Stimulated activated CD4-positive, alpha-beta T cell treated with anti-CD3 and anti-CD28 coated beads, Interleukin-12 subunit alpha, Interleukin-12 subunit beta, amount 100 ng/mL, for 24 hours (primary cell): ENCODE measurements around the gene CAMK1D.

ENCODE experiments used
- DNase-seq, 2 experiments: peaks; one replicate each; pipeline ENCODE4 v3.0.0-alpha.2; 2020; ENCODE audit warnings: low read depth in 2 of 2

The CAMK1D gene

DNA sequence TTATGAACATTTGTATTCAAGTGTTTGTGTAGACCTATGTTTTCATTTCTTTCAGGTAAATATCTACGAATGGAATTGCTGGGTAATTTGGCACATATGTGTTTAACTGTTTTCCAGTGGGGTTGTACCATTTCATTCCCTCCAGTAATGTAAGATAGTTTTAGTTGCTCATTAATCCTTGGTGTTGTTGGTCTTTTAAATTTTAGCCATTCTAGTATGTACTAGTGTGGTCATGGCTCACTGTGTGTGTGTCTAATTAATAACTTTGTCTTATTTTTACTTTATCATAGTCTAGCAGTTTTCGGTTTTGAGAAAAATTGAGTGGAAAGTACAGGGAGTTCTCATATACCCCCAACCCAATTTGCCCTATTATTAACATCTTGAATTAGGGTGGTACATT is 278.8 kb downstream of the CAMK1D start:
- DNase-seq, result no peak

DNA sequence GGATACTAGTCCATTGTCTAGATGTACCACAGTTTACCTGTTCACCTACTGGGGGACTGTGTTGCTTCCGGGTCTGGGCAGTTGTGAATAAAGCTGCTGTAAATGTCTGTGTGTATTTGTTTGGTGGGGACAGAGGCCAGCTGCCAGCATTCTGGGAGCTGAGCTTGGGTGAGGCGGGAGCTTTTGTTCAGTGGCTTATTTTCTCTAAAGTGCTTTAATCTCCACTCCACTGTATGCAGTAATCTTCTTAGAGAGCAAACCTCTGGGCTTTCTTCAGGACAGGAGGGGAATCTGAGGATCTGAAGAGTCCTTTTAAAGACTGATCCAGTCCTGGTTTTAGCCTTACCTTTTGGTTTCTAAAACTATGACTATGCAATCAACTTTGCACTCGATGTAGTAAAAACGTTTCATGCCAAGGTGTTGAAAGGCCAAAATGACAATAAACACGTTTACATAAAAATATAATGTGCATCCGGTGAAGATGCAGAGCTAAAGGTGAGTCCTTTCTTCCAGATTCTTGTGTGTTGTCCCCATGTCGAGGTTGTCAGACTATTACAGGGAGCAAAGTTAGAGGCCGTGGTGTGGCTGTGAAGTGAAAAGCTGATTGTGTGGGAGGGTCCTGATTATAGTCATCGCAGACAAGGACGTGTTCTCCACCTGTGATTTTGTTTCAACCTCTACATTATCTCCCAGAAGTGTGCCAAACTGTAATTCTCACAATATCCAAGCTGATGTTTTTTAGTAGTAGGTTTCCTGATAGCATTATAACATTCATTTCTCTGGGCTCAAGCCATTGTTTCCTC is 279.8 kb downstream of the CAMK1D start:
- no peak for DNase-seq

DNA sequence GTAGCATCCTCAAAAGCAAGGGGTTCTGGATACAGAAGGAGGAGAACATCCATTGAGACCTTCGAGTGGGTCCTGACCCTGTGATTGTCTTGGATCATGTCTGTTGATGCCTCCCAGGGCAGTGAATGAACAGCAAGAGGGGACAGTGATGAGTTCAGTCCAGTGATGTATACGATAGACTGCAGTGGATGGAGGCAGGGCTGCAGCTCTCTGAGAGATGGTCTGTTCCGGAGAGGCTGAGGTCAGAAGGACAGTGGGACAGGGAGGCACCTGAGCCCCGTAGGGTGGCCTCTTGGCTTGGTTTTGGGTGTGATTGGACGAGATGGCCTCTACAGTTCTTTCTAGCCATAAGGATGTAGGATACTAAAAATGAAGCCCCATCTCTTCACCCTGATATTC is 280.4 kb downstream of the CAMK1D start:
- no peak for DNase-seq

DNA sequence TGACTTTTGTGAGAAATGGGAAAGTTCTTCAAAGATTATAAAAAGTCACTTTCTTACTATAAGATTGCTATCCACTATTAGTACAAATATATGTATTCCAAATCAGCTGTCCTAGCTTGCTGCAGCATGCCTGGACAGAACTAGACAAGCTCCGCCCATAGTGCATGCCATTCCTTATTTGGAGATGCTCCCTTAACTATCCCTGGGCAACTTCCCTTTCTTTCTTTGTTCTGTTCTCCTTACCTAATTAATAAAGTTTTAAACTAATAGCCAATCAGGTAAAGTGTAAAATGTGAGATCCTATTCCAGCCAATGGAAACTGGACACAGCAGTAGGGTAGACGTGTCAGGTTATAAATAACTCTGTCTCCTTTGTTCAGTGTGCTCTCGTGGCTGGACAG is 281.9 kb downstream of the CAMK1D start:
- DNase-seq, result no peak

DNA sequence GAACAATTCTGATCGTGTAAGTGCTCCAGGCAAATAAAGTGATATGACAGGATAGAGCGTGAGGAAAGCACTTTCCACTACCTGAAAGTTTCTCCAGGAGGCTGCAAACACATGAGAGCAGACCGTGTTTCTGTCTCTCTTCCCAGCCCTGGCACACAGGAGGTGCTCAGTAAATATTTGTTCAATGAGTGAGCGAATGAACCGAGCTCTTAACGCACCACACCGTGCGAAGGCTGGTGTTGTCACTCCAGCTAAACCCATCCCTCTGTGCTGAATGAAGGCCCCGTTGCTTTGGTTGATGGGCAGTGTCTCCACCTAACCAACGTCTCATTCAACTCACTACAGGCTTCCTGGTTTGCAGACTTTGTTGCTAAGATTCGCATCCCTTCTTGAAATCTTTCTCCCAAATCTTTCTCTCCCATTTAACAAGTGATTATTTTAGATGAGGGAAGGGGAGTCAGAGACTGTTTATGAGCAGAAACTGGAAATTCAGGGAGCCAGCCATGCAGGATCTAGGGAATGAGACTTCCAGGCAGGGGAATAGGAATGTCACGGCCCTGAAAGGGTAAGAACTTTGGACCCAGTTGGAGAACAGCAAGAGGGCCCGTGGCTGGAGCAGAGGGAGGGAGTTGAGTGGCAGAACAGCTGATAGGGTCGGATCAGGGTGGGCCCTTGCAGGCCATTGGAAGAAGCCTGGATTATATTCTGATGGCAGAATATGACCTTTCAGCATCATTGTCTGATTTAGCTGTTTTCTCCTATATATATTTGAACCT is 282.6 kb downstream of the CAMK1D start:
- DNase-seq, result no peak

DNA sequence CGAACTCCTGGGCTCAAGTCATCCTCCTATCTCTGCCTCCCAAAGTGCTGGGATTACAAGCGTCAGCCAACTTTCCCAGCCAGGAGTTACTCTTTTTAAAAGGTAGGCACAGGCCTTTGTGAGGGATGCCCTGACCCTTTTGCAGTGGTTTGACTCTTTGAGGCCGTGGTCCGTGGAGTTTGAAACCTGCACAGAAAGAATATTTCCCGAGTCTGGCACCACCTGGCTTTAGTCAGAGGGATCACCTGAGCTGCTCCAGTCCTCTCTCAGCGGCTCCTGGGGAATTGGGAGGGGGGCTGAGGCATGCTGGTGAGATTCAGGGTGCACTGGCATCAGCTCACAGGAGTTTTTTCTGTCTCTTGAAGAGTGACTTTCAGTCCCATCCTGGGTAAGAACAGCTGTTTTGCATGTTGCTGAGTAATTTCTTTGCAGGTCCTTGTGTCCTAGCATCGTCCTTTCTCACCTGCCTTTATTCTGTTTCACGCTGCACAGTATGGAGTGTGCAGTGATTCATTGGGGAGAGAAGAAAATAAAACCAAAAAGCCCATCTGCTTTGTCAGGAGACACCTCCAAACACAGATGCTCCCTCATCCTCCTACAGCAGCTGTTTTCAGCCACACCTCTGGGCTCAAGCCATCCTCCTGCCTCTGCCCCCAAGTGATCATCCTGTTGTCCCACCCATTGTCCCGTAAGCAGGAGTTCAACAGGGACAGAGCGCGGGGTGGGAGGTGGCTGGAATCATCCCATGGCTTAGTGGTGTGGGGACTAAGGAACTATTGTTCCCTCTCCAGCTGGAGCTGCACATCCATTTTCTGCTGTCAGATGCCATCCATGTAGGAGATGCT is 284.7 kb downstream of the CAMK1D start:
- no peak for DNase-seq

DNA sequence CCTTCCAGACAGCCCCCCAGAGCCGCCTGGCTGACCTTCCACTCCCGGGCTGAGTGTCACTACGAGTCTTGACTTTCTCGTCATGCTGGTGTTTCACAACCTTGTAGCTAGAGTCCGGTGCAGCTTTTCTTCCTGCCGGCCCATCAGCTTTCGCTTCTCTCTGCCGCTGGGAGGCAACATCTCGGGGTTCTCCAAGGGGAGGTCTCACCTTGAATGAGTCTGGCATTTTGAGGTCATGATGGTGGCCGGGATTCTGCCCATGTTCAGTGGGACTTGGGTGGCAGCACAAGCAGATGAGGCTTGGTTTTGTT is 285.2 kb downstream of the CAMK1D start:
- no peak for DNase-seq

DNA sequence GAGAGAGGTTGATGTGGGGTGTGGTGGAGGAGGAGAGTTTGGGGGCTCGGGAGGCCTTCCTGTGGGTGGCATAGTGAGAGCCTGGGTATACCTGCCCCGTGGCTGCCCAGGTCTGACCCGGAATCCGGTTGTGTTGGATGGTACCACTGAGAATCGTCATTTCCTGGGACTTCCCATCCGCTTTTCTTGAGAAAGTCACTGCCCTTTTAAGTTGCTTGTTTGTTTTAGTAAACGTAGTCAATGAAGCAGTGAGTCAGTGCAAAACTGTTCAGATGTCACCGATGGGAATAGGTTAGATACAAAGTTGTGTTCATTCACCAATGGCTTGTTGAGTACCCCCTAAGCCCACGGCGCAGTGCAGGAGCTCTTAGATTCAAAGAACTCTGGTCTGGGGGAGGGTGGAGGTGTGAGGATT is 285.8 kb downstream of the CAMK1D start:
- DNase-seq, result no peak

DNA sequence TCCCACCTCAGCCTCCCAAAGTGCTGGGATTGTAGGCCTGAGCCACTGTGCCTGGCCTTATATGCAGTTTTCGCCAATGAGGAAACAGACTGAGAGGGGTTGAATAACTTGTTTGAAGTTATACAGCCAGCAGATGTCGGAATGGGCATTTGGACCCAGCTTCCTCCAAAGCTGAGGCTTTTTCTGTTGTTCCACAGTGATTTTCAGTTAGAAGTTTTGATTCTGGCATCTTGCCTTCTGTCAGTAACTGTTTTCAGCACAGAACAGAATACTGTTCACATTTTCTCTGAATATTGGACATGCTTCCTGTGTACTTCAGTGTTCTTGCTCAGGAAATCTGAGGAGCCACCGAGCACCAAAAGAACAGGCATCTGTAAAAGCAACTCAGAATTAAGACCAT is 287.2 kb downstream of the CAMK1D start:
- no peak for DNase-seq

DNA sequence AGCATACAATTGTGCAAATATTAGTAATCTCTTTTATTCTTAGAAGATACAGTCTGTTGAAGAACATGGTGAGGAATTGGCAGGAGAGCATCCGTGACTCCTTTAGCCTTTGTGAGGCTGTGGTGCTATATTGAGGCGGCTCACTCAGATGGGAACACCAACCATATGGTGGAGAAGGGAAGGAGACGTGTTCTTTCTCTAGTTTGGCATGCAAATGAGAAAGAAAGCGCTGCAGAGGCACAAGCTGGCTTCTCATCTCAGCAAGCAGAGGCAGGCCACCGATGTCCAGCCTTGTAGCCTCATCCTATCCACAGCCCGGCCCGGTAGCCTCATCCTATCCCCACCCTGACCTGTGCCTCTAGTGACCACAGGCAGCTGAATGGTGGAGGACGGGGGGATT is 288.3 kb downstream of the CAMK1D start:
- no peak for DNase-seq

DNA sequence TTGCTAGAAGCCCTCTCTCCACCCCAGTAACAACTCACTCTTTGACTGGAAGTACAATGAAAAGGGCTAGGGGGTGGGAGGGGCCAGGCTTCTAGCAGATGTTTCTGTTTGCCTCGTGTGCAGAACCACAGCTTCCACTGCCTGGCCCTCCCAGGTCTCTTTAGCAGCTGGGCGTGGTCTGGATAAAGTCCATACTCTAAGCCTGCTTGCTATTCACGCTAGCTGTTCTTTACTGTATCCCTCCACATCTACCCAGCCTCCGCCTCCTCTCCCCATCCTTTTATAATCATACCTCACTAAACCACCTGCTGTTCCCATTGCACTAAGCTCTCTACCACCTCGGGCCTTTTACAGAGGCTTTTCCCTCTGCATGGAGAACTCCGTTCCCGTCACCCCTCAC is 288.8 kb downstream of the CAMK1D start:
- no peak for DNase-seq

DNA sequence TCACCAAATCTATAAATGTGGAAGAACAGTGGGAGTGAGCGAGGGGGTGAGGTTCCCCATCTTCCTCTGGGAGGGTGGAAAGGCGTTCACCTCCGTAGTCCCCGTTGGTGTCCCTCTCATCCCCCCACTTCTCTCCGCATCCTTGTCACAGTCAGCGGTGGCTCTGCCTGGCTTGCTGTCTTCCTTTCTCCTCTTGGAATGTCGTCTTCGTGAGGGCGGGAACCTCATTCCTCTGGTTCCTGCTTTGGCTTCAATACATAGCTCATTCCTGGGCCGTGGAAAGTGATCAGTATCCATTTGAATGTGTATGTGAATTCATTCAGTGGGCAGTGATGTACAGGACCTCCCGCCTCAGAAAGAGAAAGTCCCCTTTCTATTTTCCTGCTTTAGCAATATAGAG is 289.4 kb downstream of the CAMK1D start:
- no peak for DNase-seq

DNA sequence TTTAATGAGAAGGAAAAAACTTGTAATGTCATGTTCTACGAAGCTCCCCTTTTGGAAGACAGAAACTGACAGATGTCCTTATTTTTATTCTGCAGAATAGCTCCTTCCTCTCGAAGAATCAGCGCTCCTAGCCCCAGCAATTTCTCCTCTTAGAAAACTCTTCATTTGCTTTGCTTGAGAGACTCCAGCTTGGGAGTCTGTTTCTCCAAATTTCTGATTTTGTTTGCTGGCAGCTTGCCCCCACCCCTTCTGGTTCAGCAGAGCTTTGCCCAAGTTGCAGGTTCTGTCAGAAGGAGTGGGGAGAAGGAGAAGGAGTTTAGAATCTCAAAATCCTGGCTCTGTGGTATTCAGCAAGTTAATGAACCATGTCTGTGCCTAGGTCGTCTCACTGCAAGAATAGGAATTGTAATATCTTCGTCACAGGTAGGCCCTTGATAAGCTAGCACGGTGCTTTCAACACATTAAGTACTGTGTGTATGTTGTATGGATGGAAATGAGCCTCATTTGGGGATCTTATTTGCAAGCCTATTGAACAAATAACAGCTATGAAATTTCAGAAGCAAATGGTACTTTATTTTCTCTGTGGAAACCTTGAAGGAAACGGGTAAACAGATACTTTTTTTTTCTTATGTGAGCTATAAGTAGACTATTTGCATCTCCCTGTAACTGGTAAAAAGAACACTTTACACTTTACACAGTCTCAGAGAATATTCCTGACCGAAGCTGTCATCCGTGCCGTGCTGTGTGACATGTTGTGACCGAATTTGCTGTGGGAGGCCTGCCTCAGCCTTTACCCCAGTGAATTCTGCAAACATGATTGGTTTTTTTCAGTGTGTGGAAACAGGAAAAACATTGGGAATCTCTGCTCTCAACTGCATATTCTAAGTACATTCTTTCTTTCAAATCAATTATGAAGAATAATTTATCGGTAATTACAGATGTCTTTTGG is 290.9 kb downstream of the CAMK1D start:
- DNase-seq, result no peak

DNA sequence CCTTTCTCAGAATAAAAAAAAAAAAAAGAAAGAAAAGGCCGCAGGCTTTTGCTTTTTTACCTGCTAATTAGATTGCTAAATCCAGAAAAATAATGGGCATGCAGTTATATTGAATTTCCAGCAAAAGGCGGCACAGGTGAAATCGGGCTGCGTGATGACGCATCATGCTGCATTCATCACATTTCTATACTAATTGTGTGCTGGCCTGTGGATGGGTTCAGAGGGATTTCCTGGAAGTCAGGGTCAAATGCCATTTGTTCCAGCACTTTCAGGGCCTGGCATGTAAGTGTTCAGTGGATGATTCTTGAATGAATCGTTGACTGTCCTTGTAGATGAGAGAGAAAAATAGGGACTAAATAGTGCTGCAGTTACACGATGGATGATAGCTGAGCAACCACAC is 292.7 kb downstream of the CAMK1D start:
- no peak for DNase-seq

DNA sequence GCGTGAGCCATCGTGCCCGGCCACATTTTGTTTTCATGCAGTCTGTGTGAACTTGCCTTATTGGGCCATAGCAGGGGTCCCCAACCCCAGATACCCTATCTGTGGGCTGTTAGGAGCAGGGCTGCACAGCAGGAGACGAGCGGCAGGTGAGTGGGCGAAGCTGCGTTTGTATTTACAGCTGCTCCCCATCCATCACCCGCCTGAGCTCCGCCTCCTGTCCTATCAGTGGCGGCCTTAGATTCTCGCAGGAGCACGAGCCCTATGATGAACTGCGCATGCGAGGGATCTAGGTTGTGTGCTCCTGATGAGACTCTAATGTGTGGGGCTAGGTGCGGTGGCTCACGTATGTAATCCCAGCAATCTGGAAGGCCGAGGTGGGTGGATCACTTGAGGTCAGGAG is 293.9 kb downstream of the CAMK1D start:
- no peak for DNase-seq

DNA sequence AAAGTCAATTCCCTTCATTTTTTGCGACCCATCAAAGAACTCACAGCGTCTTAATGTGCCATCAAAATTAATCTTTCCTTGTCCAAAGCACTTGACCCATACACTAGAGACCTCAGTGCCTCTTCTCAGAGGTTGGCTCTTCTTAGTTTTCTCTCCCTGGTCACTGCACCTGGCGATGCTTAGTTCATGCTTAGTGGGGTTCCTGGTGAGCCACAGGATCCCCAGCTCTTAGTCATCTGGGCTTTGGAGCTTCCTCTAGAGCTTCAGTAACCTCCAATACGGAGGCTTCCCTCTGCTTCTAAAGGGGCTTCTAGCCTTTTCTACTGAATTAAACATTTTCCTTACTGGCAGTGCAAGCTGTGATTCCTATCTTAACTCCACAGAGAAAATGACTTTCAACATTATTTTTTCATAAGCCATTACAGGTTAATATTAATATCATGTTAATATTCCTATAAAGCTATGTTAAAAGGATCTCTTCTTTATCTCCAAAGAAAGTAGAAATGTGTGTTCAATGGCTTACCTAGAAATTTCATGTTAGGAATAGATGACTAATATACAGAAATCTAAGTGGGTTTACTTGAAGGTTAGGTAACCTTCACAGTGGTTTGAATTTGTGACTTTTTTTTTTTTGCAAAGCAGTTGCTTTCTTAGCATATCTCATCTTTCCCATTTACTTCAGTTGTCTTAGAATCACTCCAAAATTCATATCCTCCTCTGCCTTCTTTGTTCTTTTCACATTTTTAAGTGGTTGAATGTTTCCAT is 295.2 kb downstream of the CAMK1D start:
- no peak for DNase-seq

DNA sequence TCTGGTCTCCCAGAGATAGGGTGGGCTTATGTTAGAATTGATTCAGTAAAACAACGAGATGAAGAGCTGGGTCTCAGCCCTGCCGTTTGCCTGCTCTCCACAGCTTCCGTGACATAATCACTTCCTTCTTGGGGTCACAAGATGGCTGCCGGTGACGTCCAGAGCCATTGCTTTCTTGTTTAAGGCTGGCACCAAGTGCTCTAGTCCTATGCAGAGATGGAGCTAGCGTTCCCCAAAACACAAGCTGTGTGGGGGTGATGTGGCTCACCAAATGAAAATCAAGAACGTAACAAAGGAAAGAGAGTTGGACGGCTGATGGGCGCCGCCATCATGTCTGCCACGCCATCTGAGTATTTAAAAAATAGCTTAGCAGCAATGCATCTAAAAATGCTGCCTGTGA is 296.1 kb downstream of the CAMK1D start:
- DNase-seq, result no peak

DNA sequence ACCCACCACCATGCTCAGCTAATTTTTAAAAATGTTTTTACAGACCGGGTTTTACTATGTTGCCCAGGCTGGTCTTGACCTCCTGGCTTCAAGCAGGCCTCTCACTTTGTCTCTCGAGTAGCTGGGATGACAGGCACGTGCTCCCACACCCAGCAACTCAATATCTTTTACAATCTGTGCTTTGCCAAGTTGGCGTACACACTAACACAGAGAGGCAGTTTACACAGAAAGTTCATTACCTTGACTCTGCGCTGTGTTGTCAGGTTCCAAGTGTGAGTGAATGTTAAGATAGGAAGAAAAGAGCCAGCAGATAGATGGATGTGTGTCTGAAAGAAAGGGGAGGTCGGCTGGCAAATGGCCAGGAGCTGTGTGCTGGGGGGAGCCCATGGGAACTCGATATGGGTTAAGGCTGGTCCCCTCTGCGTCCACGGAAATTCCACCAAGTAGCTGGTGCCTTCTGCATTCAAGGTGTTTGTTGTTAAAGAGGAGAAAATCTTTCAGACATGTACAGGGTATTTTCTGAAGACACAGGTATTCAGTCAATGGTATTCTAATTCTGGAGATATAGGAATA is 299.8 kb downstream of the CAMK1D start:
- no peak for DNase-seq

DNA sequence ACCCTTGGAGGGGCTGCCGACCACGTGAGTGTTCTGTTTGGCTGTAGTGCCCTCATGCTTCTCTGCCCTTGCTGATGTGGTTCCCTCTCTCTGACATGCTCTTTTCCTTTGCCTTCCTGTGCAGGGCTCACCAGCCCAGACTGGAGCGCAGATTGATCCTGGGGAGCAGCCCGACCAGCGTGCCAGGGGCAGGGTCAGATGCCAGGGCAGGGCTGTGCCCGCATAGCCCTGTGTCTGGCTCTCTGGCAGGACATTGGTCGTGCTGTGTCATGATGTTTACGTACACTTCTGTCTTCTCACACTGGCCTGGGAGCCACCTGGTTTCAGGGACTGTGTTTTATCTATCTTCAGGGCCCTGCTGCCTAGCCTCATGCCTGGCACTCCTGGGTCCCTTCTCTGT is 300.8 kb downstream of the CAMK1D start:
- DNase-seq, result no peak

DNA sequence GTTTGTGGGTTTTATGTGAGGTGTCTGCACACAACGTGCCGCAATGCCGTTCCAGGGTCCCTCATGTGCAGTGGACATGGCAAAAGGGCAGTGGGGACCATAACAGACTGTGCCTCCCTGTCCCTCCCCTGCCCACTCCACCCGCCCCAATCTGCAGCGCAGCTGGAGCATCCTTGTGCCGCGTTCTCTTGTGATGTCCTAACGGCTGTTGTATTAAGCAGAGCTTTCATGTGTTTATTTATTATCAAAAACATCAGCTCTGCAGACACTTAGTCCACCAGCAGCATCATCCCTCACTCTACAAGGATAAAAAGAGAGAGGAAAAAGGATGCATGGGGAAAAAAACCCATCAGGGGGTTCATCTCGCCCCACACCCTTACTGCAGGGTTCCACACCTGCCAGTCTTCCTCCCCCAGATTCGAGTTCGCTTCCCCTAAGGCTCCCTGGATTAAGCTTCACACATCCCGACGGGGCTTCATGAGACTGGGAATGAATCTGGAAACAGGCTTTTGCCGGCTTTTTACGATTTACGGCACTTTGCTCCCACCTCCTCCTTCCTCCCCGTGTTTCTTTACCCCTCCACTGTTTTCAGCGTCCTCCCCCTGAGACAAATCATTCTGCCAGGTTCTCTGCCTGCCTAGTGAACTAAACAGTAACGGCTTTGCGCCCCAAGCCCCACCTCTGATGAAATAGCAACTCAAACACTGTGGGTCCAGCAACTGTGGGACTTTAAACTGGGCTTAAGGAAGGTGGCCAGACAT is 301.4 kb downstream of the CAMK1D start:
- no peak for DNase-seq
